GM19328 (cell line): Measurements from ENCODE around the gene C3orf18.

Source experiments
- ATAC-seq: cut with Tn5 transposase; IDR thresholded peaks from one replicate; pipeline ENCODE4 v1.9.1; 2021; ENCODE audit warnings: mild to moderate bottlenecking, moderate library complexity; ENCODE audit not compliant: unreplicated experiment

Gene C3orf18

DNA sequence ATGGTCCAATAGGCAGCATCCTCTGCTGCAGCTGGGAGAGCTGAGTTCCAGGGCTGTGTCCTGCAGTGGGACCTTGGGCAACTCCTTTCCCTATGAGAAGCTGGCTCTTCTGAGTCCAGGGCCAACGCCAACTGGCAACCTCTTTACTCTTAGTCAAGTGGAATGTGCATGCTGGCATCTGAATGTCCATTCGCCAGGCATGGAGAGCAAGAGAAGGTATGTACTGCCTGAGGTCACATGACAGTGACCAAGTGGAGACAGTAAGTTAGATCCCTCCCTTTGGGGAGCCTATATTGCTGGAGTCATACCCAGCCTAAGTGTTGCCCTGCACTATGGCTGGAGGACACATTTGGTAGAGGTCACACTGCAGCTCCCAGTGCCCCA is 13.9 kb upstream of the C3orf18 start:
- no peak for ATAC-seq

DNA sequence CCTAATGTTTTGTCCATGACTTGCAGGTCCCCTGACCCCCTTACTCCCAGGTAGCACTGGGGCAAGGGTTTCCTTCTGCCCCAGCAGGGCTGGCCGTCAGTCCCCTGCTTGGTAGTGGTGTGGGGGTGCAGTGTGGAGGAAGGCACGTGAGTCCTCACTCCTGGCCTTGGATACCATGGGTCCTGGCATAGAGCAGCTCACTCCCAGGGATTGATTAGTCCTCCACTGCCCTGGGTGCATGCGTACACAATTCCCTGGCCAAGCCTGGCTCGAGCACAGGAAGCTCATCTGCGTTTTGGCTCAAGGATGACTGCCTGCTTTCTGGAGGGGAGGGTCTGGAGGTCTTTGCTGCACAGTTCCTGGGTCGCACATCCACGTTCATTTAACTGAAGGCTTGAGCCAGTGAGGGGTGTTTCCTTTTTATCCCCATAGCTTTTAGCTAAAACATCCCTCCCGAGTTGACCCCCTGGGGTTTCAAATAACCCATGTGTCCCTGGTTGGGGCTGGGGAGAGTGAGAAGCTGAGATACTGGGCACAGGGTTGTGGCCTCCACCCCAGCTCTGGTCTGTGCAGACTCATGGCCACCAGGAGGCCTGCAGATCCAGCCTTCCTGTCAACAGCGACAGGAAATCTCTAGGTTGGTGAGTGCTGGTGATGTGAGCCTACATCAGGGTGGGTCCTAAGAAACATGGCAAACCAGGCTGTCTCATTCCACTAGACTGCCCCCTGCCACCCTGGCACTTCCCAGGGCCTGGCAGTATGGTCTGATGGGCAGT is 13.3 kb upstream of the C3orf18 start:
- ATAC-seq = no peak

DNA sequence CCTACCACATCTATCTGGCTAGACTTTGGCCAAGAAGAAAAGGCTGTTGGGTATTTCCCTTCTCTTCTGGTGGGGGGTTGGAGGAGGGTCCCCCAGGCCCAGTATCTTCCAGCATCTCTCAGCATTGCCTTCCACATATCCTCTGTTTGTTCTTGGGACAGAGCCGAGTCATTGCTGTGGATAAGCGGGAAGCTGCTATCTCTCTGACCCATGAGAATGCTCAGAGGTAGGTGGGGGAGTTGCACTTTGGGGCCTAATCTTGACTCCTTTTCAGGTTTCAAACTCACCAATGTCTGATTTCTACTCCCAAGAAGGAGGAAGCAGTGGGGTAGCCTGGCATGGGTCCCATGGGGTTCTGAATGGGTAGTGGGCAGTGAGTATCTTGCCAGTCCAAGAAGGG is 9.8 kb upstream of the C3orf18 start:
- ATAC-seq = no peak

DNA sequence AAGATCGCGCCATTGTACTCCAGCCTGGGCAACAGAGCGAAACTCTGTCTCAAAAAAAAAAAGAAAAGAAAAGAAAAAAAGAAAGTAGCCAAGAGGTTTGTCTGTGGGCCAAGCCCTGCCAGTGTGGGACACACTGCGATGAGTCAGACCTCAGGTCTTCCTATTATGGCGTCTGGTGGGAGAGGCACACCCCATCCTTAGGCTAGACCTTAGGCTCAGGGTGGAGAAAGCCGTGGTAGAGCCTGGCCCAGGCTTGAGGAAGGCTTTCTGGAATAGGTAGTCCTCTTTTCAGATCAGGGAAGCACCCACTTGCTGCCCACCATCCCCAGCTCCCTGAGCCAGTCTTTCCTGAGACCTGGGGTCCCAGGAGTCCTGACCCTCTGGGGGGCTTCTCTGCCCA is 7.8 kb upstream of the C3orf18 start:
- ATAC-seq = no peak

DNA sequence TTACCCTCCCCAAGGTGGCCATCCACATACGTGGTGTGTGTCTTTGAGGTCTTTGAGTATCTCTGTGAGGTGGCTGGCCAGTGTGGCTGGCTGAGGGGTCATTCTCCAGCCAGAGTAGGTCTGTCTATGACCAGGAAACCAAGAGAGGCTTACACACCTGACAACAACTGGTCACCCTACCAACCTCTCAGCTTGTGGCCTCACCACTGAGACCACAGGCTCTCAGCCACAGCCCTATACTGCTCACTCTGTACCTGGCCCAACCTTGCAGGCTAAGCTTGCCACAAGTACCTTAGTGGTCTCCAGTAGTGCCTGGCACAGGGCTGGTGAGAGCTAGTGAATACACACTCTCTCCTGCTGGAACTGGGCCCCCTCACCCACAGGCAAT is 6.9 kb upstream of the C3orf18 start:
- ATAC-seq = no peak

DNA sequence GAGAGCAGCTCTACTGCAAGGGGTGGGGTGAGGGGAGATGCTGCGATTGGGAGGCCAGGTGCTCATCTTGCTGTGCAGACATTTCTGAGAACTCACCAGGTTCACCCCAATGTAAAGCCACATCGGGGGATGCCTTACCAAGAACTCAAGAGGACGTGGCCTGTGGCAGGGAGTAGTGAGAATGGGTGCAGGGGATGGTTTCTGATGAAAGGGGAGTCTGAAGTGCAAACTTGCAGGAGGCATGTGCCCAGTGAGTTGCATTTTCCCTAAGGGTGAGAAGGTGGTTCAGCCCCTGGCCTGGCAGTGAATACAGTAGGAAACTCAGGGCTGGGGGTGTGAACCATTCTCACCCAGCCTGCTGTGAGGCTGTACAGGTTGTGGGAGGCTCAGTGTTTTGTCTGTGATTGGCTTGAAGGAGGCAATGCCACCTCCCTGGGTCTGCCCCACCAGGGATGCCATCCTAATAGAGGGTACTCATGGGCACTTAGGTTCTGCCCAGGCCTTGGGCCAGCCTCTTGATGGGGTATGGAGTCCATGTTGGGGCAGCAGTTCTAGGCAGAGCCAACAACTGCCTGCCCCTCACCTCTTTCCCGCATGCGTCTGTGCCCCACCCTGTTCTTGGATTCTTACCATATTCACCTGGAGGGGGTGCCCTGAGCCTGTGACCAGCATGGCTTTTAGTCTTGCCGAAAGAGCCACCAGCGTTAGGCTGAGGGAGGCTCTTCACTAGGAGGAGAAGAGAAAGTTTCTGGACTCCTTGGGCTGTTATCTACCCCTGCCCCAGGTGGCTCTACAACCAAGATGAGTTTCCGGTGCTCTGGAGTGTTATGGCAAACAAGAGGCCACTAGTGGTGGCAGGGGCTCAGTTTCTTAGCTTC is 6.3 kb upstream of the C3orf18 start:
- no peak for ATAC-seq

DNA sequence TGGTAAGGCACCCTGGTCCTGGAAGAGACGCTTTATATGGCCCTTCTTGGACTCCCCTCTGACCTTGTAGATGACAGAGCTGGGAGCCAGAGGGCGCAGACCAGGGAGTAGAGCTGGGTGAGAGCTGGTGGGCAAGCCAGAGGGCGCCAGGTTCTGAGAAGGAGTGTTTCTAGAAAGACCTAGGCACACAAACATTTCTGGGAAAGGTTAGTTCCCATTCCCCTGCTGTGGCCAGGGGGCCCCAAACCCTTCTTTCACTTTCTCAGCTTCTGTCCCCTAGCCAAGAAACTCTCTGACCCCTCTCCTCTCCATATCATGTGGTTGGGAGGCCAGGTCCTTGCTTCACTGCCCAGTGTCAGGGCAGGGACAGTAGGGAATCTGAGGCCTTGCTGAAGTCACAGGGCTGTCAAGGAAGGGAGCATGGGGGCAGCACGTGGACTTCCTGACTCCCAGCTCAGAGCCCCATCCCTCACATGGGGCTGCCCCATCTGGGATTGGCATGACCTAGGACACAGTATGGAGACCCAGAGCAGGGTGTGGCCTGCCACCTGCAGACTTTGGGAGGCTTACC is 5.3 kb upstream of the C3orf18 start:
- ATAC-seq = no peak

DNA sequence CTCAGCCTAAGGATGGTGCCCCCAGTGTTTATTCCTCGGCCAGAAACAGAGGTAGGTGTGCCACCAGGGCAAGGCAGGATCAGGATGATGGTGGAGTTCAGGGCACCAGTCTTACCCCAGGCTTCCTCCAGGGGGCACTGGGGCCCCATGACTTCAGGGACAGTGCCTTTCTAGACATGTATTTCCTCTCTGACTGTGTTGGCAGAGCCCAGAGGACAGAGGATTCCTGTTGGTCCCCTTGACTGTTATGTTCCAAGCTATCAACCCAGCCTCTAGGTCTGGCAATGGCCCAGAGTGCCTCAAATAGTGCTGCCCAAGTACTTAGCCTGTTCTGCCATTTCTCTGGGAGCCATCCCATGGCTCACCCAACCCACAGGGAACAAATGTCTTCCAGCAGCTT is 4.6 kb upstream of the C3orf18 start:
- ATAC-seq = no peak

DNA sequence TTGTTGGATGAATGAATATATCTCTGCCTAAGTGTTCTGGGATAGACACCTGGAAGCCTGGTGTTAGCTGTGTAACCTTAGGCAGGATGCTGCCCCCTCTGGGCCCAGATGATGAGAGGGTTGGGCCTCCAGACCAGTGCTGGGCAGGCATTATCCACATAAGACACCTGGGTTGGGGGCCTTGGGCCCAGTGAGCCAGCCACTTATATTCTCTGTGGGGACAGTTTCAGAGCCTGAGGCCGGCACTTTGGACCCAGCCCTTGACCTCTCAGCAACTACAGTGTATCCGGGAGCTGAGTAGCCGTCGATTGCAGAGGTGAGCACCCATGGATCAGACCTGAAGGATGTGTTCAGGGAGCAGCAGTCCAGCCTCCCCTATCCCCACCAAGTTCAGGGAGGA is 3.9 kb upstream of the C3orf18 start:
- no peak for ATAC-seq

DNA sequence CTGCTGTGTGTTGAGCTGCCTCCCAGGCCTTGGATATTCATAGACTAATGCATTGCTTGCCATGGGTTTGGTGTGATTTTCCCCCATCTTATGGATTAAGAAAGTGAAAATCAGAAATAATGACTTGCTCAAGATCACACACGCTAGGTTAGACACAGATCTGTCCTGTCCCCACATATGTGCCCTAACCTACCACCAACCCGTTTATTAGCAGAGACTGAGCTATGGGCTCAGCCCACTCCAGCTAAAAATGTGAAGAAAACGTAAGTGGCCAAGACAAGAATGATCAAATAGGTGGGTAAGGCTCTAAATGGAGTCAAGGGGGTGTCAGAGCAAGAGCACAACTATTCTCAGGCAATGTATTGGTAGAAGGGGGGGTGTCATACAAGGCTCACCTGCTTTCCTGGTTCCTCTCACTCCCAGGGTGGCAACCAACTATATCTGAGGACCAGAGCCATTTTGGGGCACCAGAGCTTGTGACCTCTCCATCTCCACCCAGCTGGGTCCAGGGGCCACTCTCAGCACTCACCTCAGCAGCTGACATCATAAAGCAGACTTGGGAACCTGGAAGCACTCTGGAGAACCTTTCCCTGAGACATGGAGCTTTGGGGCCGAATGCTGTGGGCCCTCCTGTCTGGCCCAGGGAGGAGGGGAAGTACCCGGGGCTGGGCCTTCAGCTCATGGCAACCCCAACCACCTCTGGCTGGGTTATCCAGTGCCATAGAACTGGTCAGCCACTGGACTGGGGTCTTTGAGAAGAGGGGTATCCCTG is 3.1 kb upstream of the C3orf18 start:
- no peak for ATAC-seq

DNA sequence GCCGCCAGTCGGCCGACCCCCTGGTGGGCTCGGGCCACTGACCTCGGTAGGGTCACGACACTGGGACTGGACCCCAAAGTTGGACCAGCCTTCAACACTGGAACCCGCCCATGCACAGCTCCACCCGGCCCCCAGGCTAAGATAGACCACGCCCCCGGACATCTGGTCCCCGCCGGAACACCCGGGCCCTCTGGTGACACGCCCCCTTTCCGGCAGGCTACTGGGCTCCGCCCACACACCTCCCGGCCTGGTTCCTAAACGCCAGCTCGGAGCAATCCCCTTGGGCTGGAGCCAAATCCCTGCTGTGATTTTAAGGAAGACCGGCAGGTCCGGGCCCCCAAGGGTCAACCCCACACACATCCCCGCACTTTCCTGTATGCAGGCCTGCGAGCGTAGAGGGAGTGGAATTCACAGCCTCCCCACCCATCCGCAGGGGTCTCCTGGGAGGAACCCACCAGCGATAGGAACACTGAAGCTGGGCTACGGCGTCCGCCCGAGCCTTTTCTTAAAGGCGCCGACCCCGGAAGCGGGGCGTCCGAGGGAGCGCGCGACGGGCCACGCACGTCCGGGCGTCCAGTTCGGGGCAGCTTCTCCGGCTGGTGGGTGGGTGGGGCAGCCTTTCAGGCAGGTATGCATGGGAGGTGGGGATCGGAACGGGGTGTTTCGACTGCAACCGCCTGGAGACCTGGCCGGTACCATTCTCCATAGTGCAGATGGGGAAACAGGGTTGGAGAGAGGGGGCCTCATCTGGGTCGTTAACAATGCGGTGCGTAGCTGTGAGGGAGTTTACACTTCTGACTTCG is 1.6 kb upstream of the C3orf18 start, which contains the start of gene HEMK1:
TSS of gene HEMK1 (plus strand) at position 576 of the 803 bp plus-strand sequence. CDS start 1,583 bp downstream, outside the sequence.
- peak; percentile 57 for ATAC-seq

DNA sequence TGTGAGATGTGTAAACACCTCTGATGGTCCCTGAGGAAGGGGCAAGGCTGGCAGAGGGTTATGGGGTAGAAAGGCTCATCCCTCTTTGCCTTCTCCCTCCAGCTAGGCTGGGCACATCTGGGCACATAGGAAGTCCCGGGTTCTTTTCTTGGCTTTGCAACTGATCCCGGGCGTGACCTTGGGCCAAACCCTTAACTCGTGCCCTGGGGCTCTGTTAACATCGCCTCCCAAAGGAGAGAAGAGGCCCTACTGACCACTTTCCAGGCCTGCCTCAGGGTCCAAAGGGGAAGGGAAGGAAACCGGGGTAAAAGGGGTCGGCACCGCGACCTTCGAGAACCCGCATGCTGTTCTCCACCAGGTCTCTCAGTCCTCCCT is 549 bp downstream of the C3orf18 start:
- no peak for ATAC-seq

DNA sequence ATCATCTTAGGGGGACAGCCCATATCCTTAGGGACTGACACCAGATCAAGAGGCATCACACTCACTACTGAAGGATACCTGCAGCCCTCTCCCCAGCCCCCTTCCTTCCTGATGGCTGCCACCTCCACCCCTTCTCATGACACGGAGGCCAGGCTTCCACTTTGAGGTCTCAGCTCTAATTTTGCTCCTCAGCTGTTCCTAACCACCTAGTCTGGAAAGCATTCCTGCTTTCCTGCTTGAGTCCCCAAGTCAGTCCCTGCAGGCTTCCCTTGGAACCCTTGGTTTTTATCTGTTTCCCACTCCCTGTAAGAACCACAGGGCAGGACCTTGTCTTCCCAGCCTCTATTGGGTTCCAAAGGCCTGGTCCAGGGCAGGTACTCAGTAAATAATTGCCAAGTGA is 3.2 kb downstream of the C3orf18 start:
- ATAC-seq = no peak

DNA sequence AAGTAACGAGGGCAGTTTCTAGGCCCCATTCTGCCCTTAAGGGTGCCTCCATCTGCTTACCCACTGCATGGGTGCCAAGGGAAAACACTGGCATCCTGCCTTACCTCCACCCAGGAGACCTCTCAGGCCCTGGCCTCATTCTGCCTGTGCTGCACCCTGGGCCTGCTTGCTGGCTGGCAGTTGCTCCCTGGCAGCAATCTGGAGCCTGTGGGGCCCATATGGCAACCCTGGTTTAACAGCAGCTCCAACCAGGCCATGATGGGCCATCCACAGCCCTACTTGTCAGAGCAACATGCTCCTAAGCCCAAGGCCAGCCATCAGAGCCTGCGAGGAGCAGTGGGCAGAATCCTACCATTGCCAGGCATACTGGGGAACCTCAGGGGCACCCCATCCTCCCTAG is 3.7 kb downstream of the C3orf18 start:
- ATAC-seq = no peak

DNA sequence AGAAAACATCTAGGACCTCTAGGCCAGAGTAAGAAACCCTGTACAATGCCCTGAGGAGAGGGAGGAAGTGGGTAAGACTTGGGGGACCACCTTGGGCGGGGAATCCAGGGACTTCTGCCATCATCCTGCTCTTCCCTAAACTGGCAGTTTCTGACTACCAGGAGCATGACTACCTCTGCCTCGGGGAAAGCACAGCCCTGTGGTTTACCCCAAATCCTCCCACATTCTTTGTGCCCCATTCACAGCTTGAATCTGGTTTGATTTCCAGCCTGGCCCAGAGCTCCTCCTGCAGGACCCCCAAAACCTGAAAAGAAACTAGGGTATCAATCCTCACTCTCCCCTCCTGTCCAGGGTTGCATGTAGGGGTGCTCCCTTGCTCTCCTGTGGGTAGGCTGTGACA is 4.7 kb downstream of the C3orf18 start:
- ATAC-seq = no peak

DNA sequence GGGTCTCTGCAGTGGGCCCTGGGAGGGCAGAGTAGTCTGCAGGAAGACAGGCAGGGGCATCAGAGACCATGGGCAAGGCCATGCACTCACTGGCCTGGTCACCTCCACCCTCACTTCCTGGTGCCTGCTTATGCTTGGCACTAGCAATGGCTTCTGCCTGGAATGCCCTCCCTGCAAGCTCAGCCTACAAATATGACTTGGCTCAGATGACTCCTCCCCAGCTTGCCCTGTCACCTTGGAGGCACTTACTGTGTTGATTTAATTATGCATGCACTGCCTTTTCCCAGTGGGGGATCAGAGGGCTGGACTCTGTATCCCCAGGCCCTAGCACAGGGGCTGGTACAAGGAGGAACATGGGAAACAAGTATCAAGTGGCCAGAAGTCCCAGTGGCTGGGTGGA is 7.8 kb downstream of the C3orf18 start:
- ATAC-seq = no peak

DNA sequence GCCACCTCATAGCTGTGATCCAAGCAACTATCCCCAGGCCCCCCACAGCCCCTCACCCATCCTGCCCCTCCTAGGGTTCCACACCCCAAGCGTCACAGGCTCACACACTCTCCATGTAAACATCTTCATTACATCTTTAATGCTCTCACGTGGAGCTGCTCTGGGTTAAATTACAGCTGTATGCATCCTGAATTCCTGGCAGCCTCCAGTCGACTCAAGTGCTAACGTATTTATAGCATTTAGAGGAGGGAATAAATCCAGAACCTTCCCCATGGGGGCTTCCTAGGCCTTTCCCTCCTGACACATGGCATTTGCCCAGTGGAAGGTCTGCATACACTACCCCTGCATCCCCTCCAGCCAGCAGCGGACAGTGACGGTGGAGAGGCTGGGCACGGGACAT is 9.6 kb downstream of the C3orf18 start:
- no peak for ATAC-seq

DNA sequence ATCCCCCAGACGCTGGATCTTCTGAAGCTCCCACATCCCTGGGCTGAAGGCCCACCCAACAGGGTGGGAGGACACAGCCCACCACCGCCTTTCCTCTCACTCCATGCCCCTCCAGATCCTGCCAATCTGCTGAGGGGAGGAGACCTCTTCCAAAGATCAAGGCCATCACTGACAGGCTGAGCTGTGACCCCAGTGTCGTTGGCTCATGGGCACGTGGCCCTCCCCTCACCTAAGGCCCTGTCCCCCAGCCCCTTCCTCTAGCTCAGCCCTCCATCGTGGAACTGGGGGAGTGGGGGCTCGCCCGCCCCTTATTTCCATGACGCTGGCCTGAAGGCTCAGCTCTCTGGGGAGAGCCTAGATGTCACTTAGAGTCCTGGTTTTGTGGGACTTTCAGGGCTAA is 10.4 kb downstream of the C3orf18 start:
- ATAC-seq = no peak

DNA sequence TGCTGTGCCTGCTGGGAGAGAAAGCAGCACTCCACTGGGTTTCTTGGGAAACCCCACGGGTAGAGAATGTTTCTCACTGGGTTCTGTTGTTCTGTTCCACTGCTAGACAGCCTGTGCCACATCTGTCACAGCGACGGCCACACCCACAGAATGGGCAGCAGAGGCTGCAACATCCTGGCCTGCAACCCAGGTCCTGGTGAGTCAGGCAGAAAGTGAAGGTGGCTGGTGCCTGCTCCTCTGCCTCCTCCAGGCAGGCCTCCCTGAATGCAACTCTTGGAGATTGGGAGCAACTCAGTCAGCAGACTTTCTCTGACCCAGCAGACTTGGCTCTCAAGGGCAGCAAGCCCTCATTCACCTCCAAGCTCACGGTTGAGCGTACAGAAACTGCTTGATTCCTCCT is 13.0 kb downstream of the C3orf18 start:
- ATAC-seq = no peak

DNA sequence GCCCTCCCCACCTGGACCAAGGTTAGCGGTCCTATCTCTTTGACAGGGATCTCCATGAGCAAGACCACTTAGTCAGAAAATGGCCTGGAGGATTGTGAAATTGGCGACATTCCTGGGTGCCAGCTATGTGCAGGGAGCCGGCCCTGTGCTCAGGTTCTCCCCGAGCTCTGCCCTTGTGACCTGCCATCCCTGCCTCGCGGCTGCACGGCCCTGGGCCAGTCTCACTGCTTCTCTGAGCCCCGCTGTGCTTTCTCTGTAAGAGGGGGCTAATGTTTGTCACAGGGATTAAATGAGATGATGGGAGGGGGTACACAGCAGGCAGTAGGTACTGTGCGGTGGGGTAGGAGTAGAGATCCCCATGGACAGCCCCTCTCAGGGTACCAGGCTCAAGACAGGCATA is 14.9 kb downstream of the C3orf18 start:
- no peak for ATAC-seq
